ENCODE results near the gene HCAR2.
"Not testable (repeated sequence)": the region's sequence is repeated elsewhere in the genome, so short reads cannot be mapped to it uniquely, and the experiment has no call there.

HCAR2 gene

DNA sequence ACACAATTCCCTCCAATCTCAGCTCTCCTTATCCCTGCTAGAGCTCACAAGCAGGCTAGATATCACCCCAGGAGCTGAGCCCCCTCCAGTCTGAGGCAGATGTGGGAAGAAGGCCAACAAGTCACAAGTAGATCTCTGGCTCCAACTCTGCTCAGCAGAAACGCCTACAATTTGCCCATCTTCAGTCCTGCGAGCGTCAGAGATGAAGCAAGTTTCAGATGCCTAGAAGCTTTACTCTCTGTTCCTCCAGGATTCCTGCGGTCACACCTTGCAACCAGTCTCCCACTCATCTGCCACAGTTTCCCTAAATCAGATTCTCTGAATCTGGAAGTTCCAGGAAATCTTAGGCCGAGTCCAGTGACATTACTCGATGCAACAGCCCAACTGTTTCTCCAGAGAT, 12.1 kb upstream of the HCAR2 start:
- DNase-seq: not testable (repeated sequence)

DNA sequence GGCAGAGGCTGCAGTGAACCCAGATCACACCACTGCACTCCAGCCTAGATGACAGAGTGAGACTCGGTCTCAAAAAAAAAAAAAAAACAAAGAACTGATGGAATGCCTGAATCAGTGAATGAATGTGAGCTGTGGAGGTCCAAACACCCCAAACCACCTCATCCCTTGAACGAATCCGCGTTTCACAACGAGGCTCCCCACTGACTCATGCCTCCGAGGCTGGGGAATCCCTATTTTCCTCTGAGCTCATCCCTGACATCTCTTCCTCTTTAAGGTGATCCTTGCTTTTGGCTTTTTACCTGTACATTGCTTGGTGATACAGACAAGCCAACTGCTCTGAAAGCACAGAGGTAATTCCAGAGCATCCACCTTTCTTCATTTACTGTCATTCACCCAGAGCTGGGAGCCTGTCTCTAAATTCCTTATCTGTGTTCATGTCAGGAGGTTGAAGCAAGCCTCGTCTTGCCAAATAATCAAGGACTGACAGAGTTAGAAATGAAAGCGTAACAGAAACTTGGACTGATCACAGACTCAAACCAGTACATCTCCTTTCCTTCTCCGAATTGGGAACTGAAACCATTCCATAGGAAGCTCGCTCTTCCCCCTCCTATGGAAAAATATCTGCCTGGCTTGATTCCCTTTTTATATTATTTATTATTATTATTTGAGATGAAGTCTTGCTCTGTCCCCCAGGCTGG, 10.5 kb upstream of the HCAR2 start:
- DNase-seq: not testable (repeated sequence)

DNA sequence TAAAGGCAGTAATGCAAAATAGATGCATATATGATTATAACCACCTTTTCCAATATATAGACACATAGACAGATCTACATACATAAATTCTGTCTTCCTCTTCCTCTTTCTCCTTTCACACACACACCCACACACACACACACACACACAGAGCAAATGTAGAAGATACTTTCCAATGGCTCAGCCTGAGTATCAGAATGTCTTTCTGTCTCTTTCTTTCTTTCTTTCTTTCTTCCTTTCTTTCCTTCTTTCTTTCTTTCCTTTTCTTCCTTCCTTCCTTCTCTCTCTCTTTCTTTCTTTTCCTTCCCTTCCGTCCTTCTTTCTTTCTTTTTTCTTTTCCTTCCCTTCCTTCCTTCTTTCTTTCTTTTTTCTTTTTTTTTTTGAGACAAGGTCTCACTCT, 8.1 kb upstream of the HCAR2 start:
- DNase-seq: not testable (repeated sequence)

DNA sequence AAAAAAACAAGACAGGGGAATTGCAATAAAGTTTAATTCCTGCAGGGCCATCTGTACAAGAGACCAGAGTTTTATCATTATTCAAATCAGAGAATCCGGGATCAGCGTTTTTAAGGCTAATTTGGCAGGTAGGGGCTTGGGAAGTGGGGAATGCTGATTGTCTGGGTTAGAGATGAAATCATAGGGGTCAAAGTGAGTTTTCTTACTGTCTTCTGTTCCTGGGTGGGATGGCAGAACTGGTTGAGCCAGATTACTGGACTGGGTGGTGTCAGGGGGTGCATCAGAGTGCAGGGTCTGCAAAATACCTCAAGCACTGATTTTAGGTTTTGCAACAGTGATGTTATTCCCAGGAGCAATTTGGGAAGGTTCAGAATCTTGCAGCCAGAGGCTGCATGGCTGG, 7.2 kb upstream of the HCAR2 start:
- DNase-seq: not testable (repeated sequence)

DNA sequence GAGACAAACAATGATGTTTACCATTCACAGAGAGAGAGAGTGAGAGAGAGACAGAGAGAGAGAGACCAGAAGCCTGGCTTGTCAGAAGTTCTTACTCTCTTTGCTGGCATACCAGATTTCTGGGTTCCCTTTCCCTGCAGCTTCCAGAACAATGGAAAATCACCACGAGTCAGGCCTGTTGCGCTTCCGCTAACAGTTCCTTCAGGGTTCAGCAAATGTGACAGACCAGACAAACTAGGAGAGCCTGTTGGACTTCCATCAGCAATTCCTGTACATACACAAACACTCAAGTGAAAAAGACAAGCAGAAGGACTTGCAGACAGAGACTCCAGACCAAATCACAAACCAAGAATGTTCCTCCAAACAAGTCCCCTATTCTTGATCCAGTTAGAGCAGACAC, 6.1 kb upstream of the HCAR2 start:
- DNase-seq: not testable (repeated sequence)

DNA sequence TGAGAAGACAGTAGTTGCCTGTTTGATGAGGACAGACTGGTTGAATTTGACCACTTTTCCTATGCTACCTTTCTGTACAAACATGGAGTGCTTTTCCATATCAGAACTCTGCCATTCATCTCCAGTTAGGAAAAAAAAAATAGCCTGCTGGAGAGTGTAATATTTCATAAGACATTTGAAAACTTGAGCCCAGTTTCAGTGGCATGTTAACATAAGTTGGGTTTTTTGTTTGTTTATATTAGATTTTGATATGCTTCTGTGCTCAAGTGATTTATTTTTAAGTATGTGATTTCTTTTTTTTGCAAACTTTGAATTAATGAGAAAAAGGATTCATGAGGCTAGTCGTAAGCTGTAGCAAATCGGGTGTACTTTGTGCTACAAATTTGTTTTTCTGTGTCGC, 684 bp upstream of the HCAR2 start:
- not testable (repeated sequence) for DNase-seq

DNA sequence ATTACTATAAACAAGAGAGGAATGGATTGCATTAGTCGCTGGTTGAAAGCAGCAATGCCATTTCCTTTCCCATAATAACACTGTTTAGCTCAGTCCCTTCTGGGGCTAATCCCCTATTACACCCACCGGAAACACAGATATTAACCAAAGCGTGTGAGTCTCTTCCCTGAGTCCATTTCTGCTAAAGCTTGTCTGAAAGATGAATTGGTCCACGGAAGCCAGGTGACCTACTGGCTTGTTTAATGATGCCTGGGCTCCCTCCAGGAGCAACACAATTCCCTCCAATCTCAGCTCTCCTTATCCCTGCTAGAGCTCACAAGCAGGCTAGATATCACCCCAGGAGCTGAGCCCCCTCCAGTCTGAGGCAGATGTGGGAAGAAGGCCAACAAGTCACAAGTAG, 1.7 kb downstream of the HCAR2 start:
- DNase-seq: not testable (repeated sequence)

DNA sequence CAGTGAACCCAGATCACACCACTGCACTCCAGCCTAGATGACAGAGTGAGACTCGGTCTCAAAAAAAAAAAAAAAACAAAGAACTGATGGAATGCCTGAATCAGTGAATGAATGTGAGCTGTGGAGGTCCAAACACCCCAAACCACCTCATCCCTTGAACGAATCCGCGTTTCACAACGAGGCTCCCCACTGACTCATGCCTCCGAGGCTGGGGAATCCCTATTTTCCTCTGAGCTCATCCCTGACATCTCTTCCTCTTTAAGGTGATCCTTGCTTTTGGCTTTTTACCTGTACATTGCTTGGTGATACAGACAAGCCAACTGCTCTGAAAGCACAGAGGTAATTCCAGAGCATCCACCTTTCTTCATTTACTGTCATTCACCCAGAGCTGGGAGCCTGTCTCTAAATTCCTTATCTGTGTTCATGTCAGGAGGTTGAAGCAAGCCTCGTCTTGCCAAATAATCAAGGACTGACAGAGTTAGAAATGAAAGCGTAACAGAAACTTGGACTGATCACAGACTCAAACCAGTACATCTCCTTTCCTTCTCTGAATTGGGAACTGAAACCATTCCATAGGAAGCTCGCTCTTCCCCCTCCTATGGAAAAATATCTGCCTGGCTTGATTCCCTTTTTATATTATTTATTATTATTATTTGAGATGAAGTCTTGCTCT, 3.0 kb downstream of the HCAR2 start:
- not testable (repeated sequence) for DNase-seq

DNA sequence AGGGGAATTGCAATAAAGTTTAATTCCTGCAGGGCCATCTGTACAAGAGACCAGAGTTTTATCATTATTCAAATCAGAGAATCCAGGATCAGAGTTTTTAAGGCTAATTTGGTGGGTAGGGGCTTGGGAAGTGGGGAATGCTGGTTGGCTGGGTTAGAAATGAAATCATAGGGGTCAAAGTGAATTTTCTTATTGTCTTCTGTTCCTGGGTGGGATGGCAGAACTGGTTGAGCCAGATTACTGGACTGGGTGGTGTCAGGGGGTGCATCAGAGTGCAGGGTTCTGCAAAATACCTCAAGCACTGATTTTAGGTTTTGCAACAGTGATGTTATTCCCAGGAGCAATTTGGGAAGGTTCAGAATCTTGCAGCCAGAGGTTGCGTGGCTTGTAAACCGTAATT, 6.2 kb downstream of the HCAR2 start:
- DNase-seq: not testable (repeated sequence)

DNA sequence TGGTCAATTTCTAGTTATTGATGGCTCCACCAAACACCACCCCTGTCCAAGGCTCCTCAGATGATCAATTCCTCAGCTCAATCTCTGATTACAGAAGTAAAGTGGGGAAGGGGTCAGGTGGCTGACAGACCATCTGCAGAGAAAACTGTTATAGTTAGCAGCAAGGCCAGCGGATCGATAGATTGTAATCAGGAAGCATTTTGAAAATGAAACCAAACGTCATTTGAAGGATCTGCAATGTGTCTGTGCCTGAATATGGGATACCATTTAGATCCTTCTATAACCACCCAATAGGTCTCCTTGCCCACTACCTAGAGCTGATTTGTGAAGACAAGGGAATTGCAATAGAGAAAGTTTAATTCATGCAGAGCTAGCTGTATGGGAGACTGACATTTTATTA, 11.6 kb downstream of the HCAR2 start:
- DNase-seq: no peak

DNA sequence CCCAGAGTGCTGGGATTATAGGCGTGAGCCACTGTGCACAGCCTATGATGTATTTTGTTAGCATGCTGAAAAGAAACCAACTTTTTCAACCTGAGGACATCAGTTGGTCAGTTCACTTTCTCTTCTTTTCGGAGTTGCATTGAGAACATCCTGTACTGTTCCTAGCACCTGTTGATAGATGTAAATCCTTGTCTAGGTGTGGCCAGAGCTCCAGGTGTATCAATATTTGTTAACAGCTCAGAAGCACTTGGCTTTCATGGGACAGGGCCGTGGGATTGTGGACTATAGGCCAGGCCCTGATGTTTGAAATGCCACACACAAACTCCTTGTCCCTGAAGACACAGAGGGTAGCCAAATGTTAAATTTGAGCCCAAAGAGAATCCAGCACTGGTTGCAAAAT, 14.9 kb downstream of the HCAR2 start:
- DNase-seq: no peak

DNA sequence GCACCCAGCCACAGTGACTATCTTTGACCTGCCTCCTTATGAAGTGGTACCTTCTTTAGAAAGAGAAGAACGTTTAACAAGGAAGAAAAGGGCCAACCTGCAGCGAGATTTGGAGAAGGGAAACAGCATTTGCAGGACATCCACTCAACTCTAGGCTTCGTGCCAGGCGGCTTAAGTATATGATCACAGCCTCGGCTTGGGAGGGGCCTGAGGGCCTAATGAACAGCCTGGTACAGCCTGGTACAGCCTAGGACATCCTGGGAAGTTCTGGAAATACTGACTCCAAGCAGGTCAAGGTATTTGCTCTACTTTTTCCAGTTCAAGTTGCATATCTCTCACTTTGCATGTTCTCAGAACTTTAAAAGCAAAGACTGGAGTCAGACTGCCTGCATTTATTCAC, 16.1 kb downstream of the HCAR2 start:
- DNase-seq: no peak

DNA sequence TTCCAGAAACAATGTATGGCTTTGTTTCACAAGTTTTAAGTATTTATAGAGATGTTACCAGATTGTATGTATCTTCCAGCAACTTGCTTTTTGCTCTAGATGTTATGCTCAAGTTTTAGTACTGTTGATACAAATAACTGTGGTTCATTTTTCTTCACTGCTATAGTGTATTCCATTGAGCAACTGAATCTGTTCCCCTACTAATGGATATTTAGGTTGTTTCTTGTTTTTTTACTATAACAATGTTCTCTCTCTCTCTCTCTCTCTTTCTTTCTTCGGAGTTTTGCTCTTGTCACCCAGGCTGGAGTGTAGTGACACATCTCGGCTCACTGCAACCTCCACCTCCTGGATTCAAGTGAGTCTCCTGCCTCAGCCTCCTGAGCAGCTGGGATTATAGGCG, 16.6 kb downstream of the HCAR2 start:
- DNase-seq: no peak

DNA sequence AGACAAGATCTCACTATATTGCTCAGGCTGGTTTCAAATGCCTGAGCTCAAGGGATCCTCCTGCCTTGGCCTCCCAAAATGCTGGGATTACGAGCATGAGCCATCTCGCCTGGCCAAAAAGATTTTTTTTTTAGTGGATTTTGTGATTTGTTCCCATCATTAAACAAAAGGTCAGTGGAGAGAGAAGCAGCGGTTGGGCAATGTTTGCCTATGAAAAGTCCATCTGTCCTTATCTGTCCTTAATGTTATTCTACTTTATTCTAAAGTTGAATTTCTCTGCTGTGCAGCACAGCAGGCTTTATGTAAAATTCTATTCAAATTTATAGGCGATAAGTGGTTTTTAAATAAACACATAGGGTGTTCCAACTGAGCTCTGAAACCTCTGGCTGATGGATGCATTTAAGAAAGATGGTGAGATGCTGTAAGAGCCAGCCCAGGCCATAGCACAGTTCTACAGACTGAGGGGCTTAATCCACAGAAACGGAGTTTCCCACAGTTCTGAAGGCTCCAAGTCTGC, 18.8 kb downstream of the HCAR2 start:
- no peak for DNase-seq

DNA sequence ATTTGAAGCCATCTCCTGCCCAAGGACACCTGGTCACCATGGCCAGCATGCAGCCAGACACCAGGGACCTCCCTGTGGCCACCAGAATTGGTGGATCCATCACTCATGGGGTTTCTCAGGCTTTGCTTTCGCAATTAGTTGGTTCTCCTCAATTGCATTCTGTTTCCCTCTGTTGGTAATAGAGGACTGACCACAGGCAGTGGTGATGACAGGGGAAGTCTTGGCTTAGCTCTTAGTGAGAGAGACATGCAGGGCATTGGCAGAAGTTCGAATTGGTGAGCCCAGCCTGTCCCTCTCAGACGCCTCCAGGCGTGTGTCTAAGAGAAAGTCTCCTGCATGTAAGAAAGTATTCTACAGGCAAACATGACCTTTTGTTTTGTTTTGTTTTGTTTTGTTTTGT, 21.3 kb downstream of the HCAR2 start:
- DNase-seq: no peak

DNA sequence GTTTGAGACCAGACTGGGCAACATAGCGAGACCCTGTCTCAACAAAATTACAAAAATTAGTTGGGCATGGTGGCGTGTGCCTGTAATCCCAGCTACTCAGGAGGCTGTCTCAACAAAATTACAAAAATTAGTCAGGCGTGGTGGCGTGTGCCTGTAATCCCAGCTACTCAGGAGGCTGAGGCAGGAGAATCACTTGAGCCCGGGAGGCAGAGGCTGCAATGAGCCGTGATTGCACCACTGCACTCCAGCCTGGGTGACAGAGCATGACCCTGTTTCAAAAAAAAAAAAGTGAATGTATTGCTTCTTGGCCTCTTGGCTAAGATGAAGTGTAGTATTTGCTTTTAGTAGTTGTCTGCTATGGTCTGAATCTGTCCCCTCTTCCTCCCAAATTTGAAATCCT, 22.2 kb downstream of the HCAR2 start:
- DNase-seq: not testable (repeated sequence)

DNA sequence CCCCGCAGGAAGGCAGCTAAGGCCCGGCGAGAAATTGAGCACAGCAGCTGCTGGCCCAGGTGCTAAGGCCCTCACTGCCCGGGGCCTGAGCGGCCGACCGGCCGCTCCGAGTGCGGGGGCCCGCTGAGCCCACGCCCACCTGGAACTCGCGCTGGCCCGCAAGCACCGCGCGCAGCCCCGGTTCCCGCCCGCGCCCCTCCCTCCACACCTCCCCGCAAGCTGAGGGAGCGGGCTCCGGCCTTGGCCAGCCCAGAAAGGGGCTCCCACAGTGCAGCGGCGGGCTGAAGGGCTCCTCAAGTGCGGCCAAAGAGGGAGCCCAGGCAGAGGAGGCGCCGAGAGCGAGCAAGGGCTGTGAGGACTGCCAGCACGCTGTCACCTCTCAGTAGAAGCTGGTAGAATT, 26.4 kb downstream of the HCAR2 start:
- DNase-seq: not testable (repeated sequence)

DNA sequence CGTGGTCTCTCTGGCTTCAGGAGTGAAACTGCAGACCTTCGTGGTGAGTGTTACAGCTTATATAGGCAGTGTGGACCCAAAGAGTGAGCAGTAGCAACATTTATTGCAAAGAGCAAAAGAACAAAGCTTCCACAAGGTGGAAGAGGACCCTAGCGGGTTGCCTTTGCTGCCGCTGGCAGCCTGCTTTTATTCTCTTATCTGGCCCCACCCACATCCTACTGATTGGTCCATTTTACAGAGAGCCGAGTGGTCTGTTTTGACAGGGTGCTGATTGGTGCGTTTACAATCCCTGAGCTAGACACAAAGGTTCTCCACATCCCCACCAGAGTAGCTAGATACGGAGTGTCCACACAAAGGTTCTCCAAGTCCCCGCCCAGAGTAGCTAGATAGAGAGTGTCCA, 27.1 kb downstream of the HCAR2 start:
- DNase-seq: not testable (repeated sequence)

DNA sequence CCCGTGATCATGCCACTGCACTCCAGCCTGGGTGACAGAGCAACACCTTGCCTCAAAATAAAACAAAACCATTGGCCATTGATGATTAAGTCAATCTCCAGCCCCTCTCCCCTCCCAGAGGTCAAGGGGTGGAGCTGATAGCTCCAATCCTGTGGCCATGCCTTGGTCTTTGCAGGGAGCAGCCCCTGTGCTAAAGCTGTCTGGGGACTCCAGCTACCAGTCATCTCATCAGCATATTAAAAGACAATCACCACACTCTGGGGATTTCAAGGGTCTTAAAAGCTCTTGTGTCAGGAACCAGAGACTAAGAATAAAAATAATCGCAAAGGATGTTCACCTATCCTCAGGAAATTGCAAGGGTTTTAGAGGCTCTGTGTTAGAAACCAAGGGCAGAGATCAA, 30.6 kb downstream of the HCAR2 start:
- no peak for DNase-seq

DNA sequence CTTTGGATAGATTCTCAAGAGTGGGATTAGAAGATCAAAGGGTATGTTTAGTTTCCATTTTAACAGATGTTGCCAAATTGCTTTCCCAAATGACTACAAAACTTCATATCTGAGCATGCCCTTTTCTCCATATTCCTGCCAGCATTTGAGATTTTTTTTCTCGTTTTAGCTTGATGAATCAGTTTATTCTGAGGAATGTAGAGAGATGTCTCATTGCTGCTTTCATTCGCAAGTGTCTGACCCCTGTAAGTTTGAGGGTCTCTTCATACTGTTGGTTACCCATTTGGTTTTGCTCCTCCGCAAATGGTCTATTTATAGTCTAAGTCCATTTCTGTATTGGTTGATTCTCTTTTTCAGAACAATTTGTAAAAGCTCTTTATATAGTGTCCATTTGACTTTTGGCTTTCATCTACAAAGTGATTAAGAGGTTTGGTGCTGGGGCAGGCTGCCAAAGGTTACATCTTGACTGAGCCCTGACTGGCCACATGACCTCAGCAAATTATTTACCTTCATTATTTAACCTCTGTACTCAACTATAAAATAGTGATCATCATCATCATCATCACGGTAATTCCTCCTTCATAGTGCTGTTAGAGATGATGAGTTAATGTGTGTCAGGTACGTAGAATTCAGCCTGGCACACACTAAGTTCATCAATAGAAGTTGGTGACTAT, 33.6 kb downstream of the HCAR2 start:
- no peak for DNase-seq

DNA sequence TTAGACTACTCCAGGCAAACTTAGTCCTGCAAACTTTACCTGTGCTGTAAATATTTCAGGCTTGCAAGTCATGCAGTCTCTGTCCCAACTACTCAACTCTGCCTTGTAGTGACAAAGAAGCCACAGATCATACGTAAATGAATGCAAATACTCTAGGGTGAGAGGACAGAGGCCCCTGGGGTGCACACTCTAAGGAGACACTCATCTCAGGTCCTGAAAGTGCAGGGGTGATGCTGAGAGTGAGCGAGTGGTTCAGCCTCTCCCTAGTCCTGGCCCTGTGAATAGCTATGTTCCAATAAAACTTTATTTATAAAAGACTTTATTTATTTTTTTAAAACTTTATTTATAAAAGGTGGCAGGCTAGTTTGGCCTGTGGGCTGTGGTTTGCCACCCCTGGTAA, 34.9 kb downstream of the HCAR2 start:
- DNase-seq: no peak

DNA sequence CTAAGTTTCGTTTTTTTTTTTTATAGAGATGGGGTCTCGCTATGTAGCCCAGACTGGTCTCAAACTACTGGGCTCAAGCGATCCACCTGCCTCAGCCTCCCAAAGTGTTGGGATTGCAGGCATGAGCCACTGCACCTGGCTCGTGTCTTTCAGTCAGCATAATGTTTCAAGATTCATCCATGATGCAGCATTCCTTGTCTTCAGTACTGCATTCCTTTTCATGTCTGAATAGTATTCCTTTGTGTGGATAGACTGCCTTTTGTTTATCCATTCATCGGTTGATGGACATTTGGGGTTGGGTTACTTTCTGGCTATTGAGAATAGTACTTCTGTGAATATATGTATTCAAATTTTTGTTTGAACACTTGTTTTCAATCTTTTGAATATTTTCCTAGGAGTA, 37.4 kb downstream of the HCAR2 start:
- DNase-seq: no peak

DNA sequence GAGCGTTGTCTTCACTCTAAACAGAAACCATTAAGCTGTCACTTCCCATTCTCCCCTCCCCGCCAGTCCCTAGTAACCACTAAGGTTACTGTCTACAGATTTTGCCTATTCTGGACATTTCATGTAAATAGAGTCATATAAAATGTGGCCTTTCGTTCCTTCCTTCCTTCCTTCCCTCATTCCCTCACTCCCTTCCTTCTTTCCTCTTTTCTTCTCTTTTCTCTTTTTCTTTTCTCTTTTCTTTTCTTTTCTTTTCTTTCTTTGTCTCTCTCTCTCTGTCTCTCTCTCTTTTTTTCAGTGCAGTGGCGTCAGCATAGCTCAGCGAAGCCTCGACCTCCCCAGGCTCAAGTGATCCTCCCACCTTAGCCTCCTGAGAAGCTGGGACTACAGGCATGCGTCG, 37.8 kb downstream of the HCAR2 start:
- DNase-seq: no peak

DNA sequence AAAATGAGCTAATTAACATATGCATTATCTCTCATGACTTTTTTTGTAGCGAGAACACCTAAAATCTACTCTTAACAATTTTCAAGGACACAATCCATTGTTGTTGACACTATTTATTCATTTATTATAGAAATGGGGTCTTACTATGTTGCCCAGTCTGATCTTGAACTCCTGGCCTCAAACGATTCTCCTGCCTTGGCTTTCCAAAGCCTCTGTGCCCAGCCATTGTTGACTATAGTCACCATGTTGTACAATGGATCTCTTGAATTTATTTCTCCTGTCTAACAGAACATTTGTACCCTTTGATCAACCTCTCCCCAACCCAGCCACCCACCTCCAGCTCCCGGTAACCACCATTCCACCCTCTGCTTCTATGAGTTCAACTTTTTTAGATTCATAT, 41.2 kb downstream of the HCAR2 start:
- DNase-seq: no peak
